Measurements from ENCODE around the gene LEAP2.

GRCh38 chr5:132841305-132841704, 32.2 kb upstream of the LEAP2 start:
- TF ChIP-seq POLR2A (IDR thresholded peaks at IDR 0.05; ENCODE audit: extremely low read depth, insufficient read length), result no peak
- no peak for TF ChIP-seq CTCF (IDR thresholded peaks at IDR 0.05; ENCODE audit: low read depth, low read length)
